Liver (tissue), 9 donors: ENCODE data around the gene ZNF714. TPM values are rescaled to one million over a fixed set of nuclear protein-coding genes. Genes with fewer than 3 reads are reported as not detected.

Source experiments
- DNase-seq: peaks from one replicate; pipeline ENCODE4 v3.0.0-alpha.2; 2017; ENCODE audit warnings: low spot score
- H3K27ac ChIP-seq, 2 donors: one replicate each; pipeline ENCODE4 v1.7.0; 2013; ENCODE audit warnings: inconsistent platforms in 2 of 2, low read length in 2 of 2, control low read depth in 1 of 2, low read depth in 1 of 2, mild to moderate bottlenecking in 1 of 2
- H3K27me3 ChIP-seq, 4 donors: one replicate each; pipeline versions ENCODE4 v1.6.1 to v1.7.0; 2013; ENCODE audit warnings: low read length in 3 of 4, inconsistent platforms in 1 of 4, mild to moderate bottlenecking in 1 of 4, moderate library complexity in 1 of 4; ENCODE audit not compliant: control insufficient read depth in 4 of 4, insufficient read depth in 4 of 4
- H3K36me3 ChIP-seq, 4 donors: one replicate each; pipeline versions ENCODE4 v1.6.1 to v1.7.0; 2013; ENCODE audit warnings: low read length in 3 of 4, mild to moderate bottlenecking in 3 of 4, low read depth in 1 of 4, moderate library complexity in 1 of 4; ENCODE audit not compliant: control insufficient read depth in 4 of 4, insufficient read depth in 3 of 4
- H3K4me1 ChIP-seq, 4 donors: one replicate each; pipeline versions ENCODE4 v1.6.1 to v1.7.0; 2013; ENCODE audit warnings: low read length in 3 of 4, mild to moderate bottlenecking in 3 of 4, moderate library complexity in 1 of 4; ENCODE audit not compliant: control insufficient read depth in 4 of 4, insufficient read depth in 4 of 4
- H3K4me3 ChIP-seq, 3 donors: one replicate each; pipeline versions ENCODE4 v1.6.1 to v1.7.0; 2013; ENCODE audit warnings: low read length in 3 of 3, control low read depth in 1 of 3, low read depth in 1 of 3, mild to moderate bottlenecking in 1 of 3
- H3K9ac ChIP-seq, 2 donors: one replicate each; pipeline ENCODE4 v1.7.0; 2013; ENCODE audit warnings: low read length in 2 of 2, mild to moderate bottlenecking in 2 of 2, moderate library complexity in 2 of 2, control low read depth in 1 of 2, low read depth in 1 of 2
- H3K9me3 ChIP-seq, 4 donors: one replicate each; pipeline versions ENCODE4 v1.6.1 to v1.7.0; 2013; ENCODE audit warnings: low read length in 3 of 4; ENCODE audit not compliant: control insufficient read depth in 4 of 4
- ATF3 ChIP-seq: IDR thresholded peaks from 2 replicates; pipeline ENCODE4 v1.6.1; 2016; ENCODE audit warnings: antibody characterized with exemption
- CTCF ChIP-seq: fragments of 150-350 bp; IDR thresholded peaks from 2 replicates; pipeline ENCODE4 v1.5.1; 2017; ENCODE audit warnings: improper control_type of control experiment, low read depth, low read length; ENCODE audit not compliant: missing input control
- EGR1 ChIP-seq, 2 donors: IDR thresholded peaks; 2 replicates each; pipeline ENCODE4 v1.6.1; 2016 to 2018; ENCODE audit warnings: antibody characterized with exemption in 2 of 2, low read depth in 2 of 2
- FOXA1 ChIP-seq: IDR thresholded peaks from 2 replicates; pipeline ENCODE4 v1.6.1; 2016; ENCODE audit warnings: antibody characterized with exemption
- FOXA2 ChIP-seq: IDR thresholded peaks from 2 replicates; pipeline ENCODE4 v1.6.1; 2016; ENCODE audit warnings: antibody characterized with exemption
- GABPA ChIP-seq, 2 donors: IDR thresholded peaks in 1 of 2; conservative IDR thresholded peaks in 1 of 2; 2 replicates each; pipeline ENCODE4 v1.6.1; 2016; ENCODE audit warnings: antibody characterized with exemption in 2 of 2, mild to moderate bottlenecking in 1 of 2, moderate library complexity in 1 of 2
- HNF4A ChIP-seq, 2 donors: conservative IDR thresholded peaks; 2 replicates each; pipeline ENCODE4 v1.6.1; 2016; ENCODE audit warnings: antibody characterized with exemption in 2 of 2, mild to moderate bottlenecking in 2 of 2
- HNF4G ChIP-seq: IDR thresholded peaks from 2 replicates; pipeline ENCODE4 v1.6.1; 2016; ENCODE audit warnings: antibody characterized with exemption
- JUND ChIP-seq, 2 donors: IDR thresholded peaks; 2 replicates each; pipeline ENCODE4 v1.6.1; 2016; ENCODE audit warnings: antibody characterized with exemption in 2 of 2
- MAX ChIP-seq: IDR thresholded peaks from 2 replicates; pipeline ENCODE4 v1.6.1; 2016; ENCODE audit warnings: antibody characterized with exemption
- NR2F2 ChIP-seq: IDR thresholded peaks from 2 replicates; pipeline ENCODE4 v1.6.1; 2016; ENCODE audit warnings: antibody characterized with exemption
- RAD21 ChIP-seq, 2 donors: IDR thresholded peaks; 2 replicates each; pipeline ENCODE4 v1.6.1; 2016; ENCODE audit warnings: antibody characterized with exemption in 2 of 2, mild to moderate bottlenecking in 2 of 2
- REST ChIP-seq: IDR thresholded peaks from 2 replicates; pipeline ENCODE4 v1.6.1; 2016; ENCODE audit warnings: antibody characterized with exemption, mild to moderate bottlenecking
- RXRA ChIP-seq, 2 donors: IDR thresholded peaks; 2 replicates each; pipeline ENCODE4 v1.6.1; 2017 to 2018; ENCODE audit warnings: antibody characterized with exemption in 2 of 2, mild to moderate bottlenecking in 1 of 2
- SP1 ChIP-seq: IDR thresholded peaks from 2 replicates; pipeline ENCODE4 v1.6.1; 2018; ENCODE audit warnings: antibody characterized with exemption, mild to moderate bottlenecking
- TAF1 ChIP-seq: conservative IDR thresholded peaks from 2 replicates; pipeline ENCODE4 v1.6.1; 2016; ENCODE audit warnings: antibody characterized with exemption, mild to moderate bottlenecking
- YY1 ChIP-seq: IDR thresholded peaks from 2 replicates; pipeline ENCODE4 v1.6.1; 2016; ENCODE audit warnings: antibody characterized with exemption, mild to moderate bottlenecking
- ZBTB33 ChIP-seq: IDR thresholded peaks from 2 replicates; pipeline ENCODE4 v1.6.1; 2016; ENCODE audit warnings: antibody characterized with exemption
- WGBS: extraction: QIAGEN DNeasy Blood & Tissue Kit; methylation state at CpG from one replicate; pipeline ENCODE4 v1.1.7; 2013; 5-methylcytosine and 5-hydroxymethylcytosine counted together
- polyA plus RNA-seq, 2 donors: library from polyadenylated mRNA; stranded (reverse) in 1 of 2; unstranded in 1 of 2; fragments of 200-250 nt in 1 of 2; fragments of >200 nt in 1 of 2; fragmentation: Nextera tagmentation in 1 of 2; extraction: Ambion mirVana in 1 of 2; gene quantifications; one replicate each; pipeline versions ENCODE4 v1.2.1 to v1.2.3, GENCODE V29; 2013 to 2015
- total RNA-seq, 2 donors: library from RNA; depleted of rRNA; stranded (reverse); fragments of >200 nt; gene quantifications; one replicate each; pipeline ENCODE4 v1.2.3, GENCODE V29; 2014
- donor health status: healthy.
- donor health status: healthy.
- donor health status: healthy.
- donor health status: healthy.
- donor health status: healthy.

Gene ZNF714
- total and polyA plus RNA-seq, 4 donors = 0.22 to 4.7 (median 0.81) TPM

- TF ChIP-seq ZBTB33 (no peak), SP1 (no peak), ATF3 (no peak), RAD21 (IDR thresholded peaks at IDR 0.05) (no peak), JUND (IDR thresholded peaks at IDR 0.05) (no peak), YY1 (no peak), EGR1 (IDR thresholded peaks at IDR 0.05; ENCODE audit: low read depth in 2 of 2) (no peak), RXRA (IDR thresholded peaks at IDR 0.05) (no peak), FOXA2 (no peak)
Measured at GRCh38 chr19:21127898-21128297, 45.9 kb downstream of the ZNF714 start (continued).

GRCh38 chr19:21128901-21129698 lies 47.1 kb downstream of the ZNF714 start:
- TF ChIP-seq SP1 = no peak
- no peak for TF ChIP-seq HNF4G
- TF ChIP-seq JUND (IDR thresholded peaks at IDR 0.05) = no peak
- TF ChIP-seq YY1 = no peak
- TF ChIP-seq ATF3 = no peak
- TF ChIP-seq FOXA1 = no peak
- TF ChIP-seq GABPA (IDR thresholded peaks at IDR 0.05 in 1 of 2, conservative IDR thresholded peaks at IDR 0.05 in 1 of 2) = no peak
- TF ChIP-seq FOXA2 = no peak
- no peak for TF ChIP-seq RAD21 (IDR thresholded peaks at IDR 0.05)
- no peak for TF ChIP-seq RXRA (IDR thresholded peaks at IDR 0.05)
- TF ChIP-seq REST = no peak
- TF ChIP-seq HNF4A (conservative IDR thresholded peaks at IDR 0.05) = no peak
- no peak for TF ChIP-seq MAX
- TF ChIP-seq TAF1 = no peak
- TF ChIP-seq EGR1 (IDR thresholded peaks at IDR 0.05; ENCODE audit: low read depth in 2 of 2) = no peak
- no peak for TF ChIP-seq NR2F2
- TF ChIP-seq CTCF = no peak
- TF ChIP-seq ZBTB33 = no peak
- H3K27ac ChIP-seq = no peak overlapping the region
- H3K9ac ChIP-seq = no peak overlapping the region
- DNase-seq = no peak
- no peaks in the 10 kb centered on the region for H3K27me3 ChIP-seq
- peaks cover 0 to 3% (median 0%) of the 10 kb centered on the region in 4 donors for H3K9me3 ChIP-seq
- H3K36me3 ChIP-seq = peaks cover 0 to 2% (median 0%) of the 10 kb centered on the region in 4 donors
- no peak overlapping the region for H3K4me3 ChIP-seq
- no peaks in the 10 kb centered on the region for H3K4me1 ChIP-seq
- 70% methylated on average over 6 of the region's 6 CpGs for WGBS
